GM23338 (cell line): ENCODE measurements around the gene ALDH8A1.

ENCODE experiments used
- CREB1 ChIP-seq: fragments of 250-450 bp; sonication (Bioruptor Pico); IDR thresholded peaks from 2 replicates; pipeline ENCODE4 v1.5.0; 2020; ENCODE audit warnings: low read depth, mild to moderate bottlenecking, moderate library complexity
- EZH2 ChIP-seq: fragments of 200-600 bp; sonication (generic); IDR thresholded peaks from one replicate; pipeline ENCODE4 v1.8.0; 2017; ENCODE audit warnings: antibody characterized with exemption, mild to moderate bottlenecking, low read depth; ENCODE audit not compliant: unreplicated experiment
- EZH2phosphoT487 ChIP-seq: fragments of 200-600 bp; sonication (generic); IDR thresholded peaks from one replicate; pipeline ENCODE4 v1.8.1; 2018; ENCODE audit warnings: antibody characterized with exemption; ENCODE audit not compliant: unreplicated experiment
- JUNB ChIP-seq: IDR thresholded peaks from one replicate; pipeline ENCODE4 v1.6.1; 2016; ENCODE audit warnings: antibody characterized with exemption; ENCODE audit not compliant: unreplicated experiment
- NANOG ChIP-seq: IDR thresholded peaks from 2 replicates; pipeline ENCODE4 v1.6.1; 2016; ENCODE audit warnings: antibody characterized with exemption, borderline replicate concordance
- POLR2AphosphoS5 ChIP-seq: IDR thresholded peaks from 2 replicates; pipeline ENCODE4 v1.6.1; 2016; ENCODE audit warnings: antibody characterized with exemption, low read depth
- STAT1 ChIP-seq: IDR thresholded peaks from one replicate; pipeline ENCODE4 v1.6.1; 2016; ENCODE audit warnings: antibody characterized with exemption; ENCODE audit not compliant: unreplicated experiment
- ZNF114 ChIP-seq: fragments of 250-450 bp; sonication (Bioruptor Pico); IDR thresholded peaks from 2 replicates; pipeline ENCODE4 v1.5.0; 2020; ENCODE audit warnings: mild to moderate bottlenecking, moderate library complexity
- TF ChIP-seq, protein P1 (sequence below): IDR thresholded peaks from one replicate; pipeline ENCODE4 v1.6.1; 2018; ENCODE audit warnings: antibody characterized with exemption; ENCODE audit not compliant: unreplicated experiment
- TF ChIP-seq, protein P2 (sequence below), 2 experiments: fragments of 200-600 bp in 1 of 2; sonication (generic) in 1 of 2; conservative IDR thresholded peaks; 2 replicates each; pipeline versions ENCODE4 v1.5.1 to v1.6.1; 2016 to 2017; ENCODE audit warnings: antibody characterized with exemption in 2 of 2, low read depth in 2 of 2, mild to moderate bottlenecking in 2 of 2, moderate library complexity in 1 of 2
- TF ChIP-seq, protein P3 (sequence below): IDR thresholded peaks from 2 replicates; pipeline ENCODE4 v1.6.1; 2016; ENCODE audit warnings: antibody characterized with exemption

- TF ChIP-seq EZH2 = no peak
- no peak for TF ChIP-seq EZH2phosphoT487
- TF ChIP-seq, protein P1, sequence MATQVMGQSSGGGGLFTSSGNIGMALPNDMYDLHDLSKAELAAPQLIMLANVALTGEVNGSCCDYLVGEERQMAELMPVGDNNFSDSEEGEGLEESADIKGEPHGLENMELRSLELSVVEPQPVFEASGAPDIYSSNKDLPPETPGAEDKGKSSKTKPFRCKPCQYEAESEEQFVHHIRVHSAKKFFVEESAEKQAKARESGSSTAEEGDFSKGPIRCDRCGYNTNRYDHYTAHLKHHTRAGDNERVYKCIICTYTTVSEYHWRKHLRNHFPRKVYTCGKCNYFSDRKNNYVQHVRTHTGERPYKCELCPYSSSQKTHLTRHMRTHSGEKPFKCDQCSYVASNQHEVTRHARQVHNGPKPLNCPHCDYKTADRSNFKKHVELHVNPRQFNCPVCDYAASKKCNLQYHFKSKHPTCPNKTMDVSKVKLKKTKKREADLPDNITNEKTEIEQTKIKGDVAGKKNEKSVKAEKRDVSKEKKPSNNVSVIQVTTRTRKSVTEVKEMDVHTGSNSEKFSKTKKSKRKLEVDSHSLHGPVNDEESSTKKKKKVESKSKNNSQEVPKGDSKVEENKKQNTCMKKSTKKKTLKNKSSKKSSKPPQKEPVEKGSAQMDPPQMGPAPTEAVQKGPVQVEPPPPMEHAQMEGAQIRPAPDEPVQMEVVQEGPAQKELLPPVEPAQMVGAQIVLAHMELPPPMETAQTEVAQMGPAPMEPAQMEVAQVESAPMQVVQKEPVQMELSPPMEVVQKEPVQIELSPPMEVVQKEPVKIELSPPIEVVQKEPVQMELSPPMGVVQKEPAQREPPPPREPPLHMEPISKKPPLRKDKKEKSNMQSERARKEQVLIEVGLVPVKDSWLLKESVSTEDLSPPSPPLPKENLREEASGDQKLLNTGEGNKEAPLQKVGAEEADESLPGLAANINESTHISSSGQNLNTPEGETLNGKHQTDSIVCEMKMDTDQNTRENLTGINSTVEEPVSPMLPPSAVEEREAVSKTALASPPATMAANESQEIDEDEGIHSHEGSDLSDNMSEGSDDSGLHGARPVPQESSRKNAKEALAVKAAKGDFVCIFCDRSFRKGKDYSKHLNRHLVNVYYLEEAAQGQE = no peak
- TF ChIP-seq, protein P2, sequence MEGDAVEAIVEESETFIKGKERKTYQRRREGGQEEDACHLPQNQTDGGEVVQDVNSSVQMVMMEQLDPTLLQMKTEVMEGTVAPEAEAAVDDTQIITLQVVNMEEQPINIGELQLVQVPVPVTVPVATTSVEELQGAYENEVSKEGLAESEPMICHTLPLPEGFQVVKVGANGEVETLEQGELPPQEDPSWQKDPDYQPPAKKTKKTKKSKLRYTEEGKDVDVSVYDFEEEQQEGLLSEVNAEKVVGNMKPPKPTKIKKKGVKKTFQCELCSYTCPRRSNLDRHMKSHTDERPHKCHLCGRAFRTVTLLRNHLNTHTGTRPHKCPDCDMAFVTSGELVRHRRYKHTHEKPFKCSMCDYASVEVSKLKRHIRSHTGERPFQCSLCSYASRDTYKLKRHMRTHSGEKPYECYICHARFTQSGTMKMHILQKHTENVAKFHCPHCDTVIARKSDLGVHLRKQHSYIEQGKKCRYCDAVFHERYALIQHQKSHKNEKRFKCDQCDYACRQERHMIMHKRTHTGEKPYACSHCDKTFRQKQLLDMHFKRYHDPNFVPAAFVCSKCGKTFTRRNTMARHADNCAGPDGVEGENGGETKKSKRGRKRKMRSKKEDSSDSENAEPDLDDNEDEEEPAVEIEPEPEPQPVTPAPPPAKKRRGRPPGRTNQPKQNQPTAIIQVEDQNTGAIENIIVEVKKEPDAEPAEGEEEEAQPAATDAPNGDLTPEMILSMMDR (conservative IDR thresholded peaks at IDR 0.05; ENCODE audit: low read depth in 2 of 2) = no peak
- TF ChIP-seq POLR2AphosphoS5 = no peak
- TF ChIP-seq JUNB = no peak
- no peak for TF ChIP-seq CREB1 (CRISPR knock-in tag)
- no peak for TF ChIP-seq STAT1
- TF ChIP-seq, protein P3, sequence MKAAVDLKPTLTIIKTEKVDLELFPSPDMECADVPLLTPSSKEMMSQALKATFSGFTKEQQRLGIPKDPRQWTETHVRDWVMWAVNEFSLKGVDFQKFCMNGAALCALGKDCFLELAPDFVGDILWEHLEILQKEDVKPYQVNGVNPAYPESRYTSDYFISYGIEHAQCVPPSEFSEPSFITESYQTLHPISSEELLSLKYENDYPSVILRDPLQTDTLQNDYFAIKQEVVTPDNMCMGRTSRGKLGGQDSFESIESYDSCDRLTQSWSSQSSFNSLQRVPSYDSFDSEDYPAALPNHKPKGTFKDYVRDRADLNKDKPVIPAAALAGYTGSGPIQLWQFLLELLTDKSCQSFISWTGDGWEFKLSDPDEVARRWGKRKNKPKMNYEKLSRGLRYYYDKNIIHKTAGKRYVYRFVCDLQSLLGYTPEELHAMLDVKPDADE = no peak
- TF ChIP-seq NANOG = no peak
- no peak for TF ChIP-seq ZNF114 (CRISPR knock-in tag)
These were observed 69.3 kb downstream of the ALDH8A1 start for GRCh38 chr6:134880487-134881190.
